Activated naive CD4-positive, alpha-beta T cell treated with anti-CD3 and anti-CD28 coated beads, Interleukin-2, amount 50 U/mL, for 24 hours (primary cell): ENCODE results near the gene ANXA10.
"Not testable (repeated sequence)": the region's sequence is repeated elsewhere in the genome, so short reads cannot be mapped to it uniquely, and the experiment has no call there.

ENCODE experiments used
- H3K27ac Mint-ChIP-seq: one replicate; pipeline ENCODE4 v1.8.0; 2021; ENCODE audit warnings: mild to moderate bottlenecking, mixed read lengths
- H3K27me3 Mint-ChIP-seq: one replicate; pipeline ENCODE4 v1.8.0; 2021; ENCODE audit warnings: mixed read lengths
- H3K36me3 Mint-ChIP-seq: one replicate; pipeline ENCODE4 v1.8.0; 2021; ENCODE audit warnings: mixed read lengths
- H3K4me1 Mint-ChIP-seq: one replicate; pipeline ENCODE4 v1.8.0; 2021; ENCODE audit warnings: mixed read lengths
- H3K4me3 Mint-ChIP-seq: one replicate; pipeline ENCODE4 v1.8.0; 2021; ENCODE audit warnings: mild to moderate bottlenecking, mixed read lengths
- H3K9me3 Mint-ChIP-seq: one replicate; pipeline ENCODE4 v1.8.0; 2021; ENCODE audit warnings: mixed read lengths

ANXA10 gene

DNA sequence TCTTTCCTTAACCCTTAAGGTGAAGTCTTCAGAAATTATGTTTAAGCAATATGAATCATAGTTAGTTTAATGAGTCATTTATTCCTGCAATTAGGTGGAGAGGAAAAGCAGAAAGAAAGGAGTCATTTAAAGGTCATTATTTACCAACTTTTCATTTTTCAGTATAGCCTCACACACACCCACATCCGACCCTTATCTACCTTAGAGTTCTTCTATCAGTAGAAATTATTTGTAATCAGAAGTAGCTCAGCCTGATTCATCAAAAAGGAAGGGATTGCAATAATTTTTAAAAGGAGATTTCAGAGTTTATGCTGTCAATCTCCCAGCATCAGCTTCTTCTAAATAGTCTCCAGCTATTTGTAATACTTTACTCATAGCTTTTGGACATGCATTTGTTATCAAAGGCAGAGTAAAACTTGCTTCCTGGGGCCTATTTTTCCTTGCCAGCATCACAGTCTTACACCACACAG lies 5.9 kb downstream of the ANXA10 start:
- no peaks in the 10 kb centered on the region for H3K4me1 Mint-ChIP-seq
- H3K4me3 Mint-ChIP-seq = no peak overlapping the region
- no peaks in the 10 kb centered on the region for H3K27me3 Mint-ChIP-seq
- H3K27ac Mint-ChIP-seq = no peak overlapping the region
- no peaks in the 10 kb centered on the region for H3K9me3 Mint-ChIP-seq
- H3K36me3 Mint-ChIP-seq = no peaks in the 10 kb centered on the region

- no peaks in the 10 kb centered on the region for H3K27me3 Mint-ChIP-seq
- no peaks in the 10 kb centered on the region for H3K4me1 Mint-ChIP-seq
- no peaks in the 10 kb centered on the region for H3K9me3 Mint-ChIP-seq
- no peak overlapping the region for H3K4me3 Mint-ChIP-seq
- H3K27ac Mint-ChIP-seq = no peak overlapping the region
- no peaks in the 10 kb centered on the region for H3K36me3 Mint-ChIP-seq
These were observed 6.9 kb downstream of the ANXA10 start for GRCh38 chr4:168099195-168099594.

GRCh38 chr4:168101026-168101425 lies 8.7 kb downstream of the ANXA10 start:
- no peaks in the 10 kb centered on the region for H3K9me3 Mint-ChIP-seq
- no peak overlapping the region for H3K27ac Mint-ChIP-seq
- H3K36me3 Mint-ChIP-seq = no peaks in the 10 kb centered on the region
- no peaks in the 10 kb centered on the region for H3K27me3 Mint-ChIP-seq
- H3K4me3 Mint-ChIP-seq = no peak overlapping the region
- H3K4me1 Mint-ChIP-seq = no peaks in the 10 kb centered on the region

DNA sequence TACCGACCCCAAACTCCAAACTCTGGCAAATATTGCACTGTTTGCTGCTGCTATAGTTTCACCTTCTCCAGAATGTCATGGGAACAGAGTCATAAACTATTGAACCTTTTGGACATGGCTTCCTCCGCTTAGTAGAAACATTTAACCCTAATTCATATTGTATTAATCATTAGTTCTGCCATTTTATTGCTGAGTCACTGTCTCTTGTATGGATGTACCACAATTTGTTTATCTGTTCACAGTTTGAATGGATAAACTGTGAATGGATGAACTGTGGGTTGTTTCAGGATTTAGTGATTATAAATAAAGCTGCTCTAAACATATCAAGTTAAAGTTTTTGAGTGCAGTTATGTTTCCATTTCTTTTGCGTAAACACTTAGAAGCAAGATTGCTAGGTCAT lies 10.1 kb downstream of the ANXA10 start:
- Mint-ChIP-seq H3K4me1 (no peaks in the 10 kb centered on the region), H3K27ac (no peak overlapping the region), H3K4me3 (no peak overlapping the region), H3K27me3 (no peaks in the 10 kb centered on the region), H3K36me3 (no peaks in the 10 kb centered on the region), H3K9me3 (no peaks in the 10 kb centered on the region)

GRCh38 chr4:168109527-168109926 lies 17.2 kb downstream of the ANXA10 start:
- Mint-ChIP-seq H3K36me3 (no peaks in the 10 kb centered on the region), H3K4me3 (no peak overlapping the region), H3K4me1 (no peaks in the 10 kb centered on the region), H3K9me3 (no peaks in the 10 kb centered on the region), H3K27me3 (no peaks in the 10 kb centered on the region), H3K27ac (no peak overlapping the region)

DNA sequence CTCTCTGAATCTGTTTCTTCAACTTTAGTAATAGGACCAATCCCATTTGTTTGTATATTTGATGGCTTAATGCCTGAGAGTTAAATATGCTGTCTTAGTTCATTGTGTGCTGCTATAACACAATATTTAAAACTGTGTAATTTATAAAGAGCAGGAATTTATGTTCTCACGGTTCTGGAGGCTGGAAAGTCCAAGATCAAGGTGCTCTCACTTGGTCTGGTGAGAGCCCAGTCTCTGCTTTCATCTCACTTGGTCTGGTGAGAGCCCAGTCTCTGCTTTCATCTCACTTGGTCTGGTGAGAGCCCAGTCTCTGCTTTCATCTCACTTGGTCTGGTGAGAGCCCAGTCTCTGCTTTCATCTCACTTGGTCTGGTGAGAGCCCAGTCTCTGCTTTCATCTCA lies 20.7 kb downstream of the ANXA10 start:
- H3K27ac Mint-ChIP-seq, H3K9me3 Mint-ChIP-seq, H3K4me1 Mint-ChIP-seq, H3K36me3 Mint-ChIP-seq, H3K4me3 Mint-ChIP-seq, H3K27me3 Mint-ChIP-seq: not testable (repeated sequence)

DNA sequence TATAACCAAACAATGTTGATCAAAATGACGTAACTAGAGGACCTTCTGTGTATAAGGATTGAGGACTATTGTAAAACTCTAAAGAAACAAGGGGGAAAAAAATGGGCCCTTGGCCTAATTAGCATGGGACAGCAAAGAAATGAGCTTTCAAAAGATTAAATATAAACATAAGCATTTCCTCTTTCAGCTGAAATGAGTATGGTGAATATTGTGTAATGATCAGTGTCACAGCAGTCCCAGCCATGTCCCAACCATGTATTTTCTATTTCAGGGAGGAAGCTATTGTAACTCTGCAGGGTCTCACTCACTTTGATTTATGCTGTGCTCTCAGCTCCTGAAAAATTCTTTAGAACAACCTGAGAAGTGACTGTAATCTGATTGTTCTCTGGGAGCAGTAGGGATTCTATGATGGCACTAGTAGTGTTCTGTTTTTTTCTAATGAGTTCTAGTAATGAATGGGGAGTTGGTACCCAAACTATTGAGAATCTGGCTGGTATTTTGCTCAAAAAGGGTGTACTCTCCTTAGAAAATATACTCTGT lies 25.8 kb downstream of the ANXA10 start:
- Mint-ChIP-seq H3K4me3 (no peak overlapping the region), H3K4me1 (no peaks in the 10 kb centered on the region), H3K9me3 (no peaks in the 10 kb centered on the region), H3K27ac (no peak overlapping the region), H3K36me3 (no peaks in the 10 kb centered on the region), H3K27me3 (peaks cover 3% of the 10 kb centered on the region)

GRCh38 chr4:168119100-168119499 lies 26.8 kb downstream of the ANXA10 start:
- peaks cover 3% of the 10 kb centered on the region for H3K27me3 Mint-ChIP-seq
- H3K4me1 Mint-ChIP-seq = no peaks in the 10 kb centered on the region
- no peaks in the 10 kb centered on the region for H3K36me3 Mint-ChIP-seq
- H3K4me3 Mint-ChIP-seq = no peak overlapping the region
- H3K9me3 Mint-ChIP-seq = no peaks in the 10 kb centered on the region
- no peak overlapping the region for H3K27ac Mint-ChIP-seq

DNA sequence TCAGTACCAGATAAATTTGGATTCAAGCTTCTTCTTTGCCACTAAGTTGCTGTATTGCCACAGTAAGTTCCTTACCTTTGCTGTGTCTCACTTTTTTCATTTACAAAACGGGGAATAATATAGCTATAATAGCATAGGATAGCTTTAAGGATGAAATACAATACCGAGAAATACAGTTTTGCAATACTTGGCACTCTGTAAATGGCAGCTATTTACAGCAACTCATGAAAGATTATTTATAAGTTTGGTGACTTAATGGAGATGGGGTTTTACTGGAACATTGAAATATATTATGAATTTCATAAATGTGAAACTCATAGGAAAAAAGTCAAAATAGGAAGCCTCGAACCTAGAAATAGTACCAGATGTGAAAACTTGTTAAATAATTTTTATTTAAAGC lies 27.6 kb downstream of the ANXA10 start:
- Mint-ChIP-seq H3K27me3 (peaks cover 3% of the 10 kb centered on the region), H3K4me1 (no peaks in the 10 kb centered on the region), H3K4me3 (no peak overlapping the region), H3K27ac (no peak overlapping the region), H3K36me3 (no peaks in the 10 kb centered on the region), H3K9me3 (no peaks in the 10 kb centered on the region)

- Mint-ChIP-seq H3K27me3 (peaks cover 2% of the 10 kb centered on the region), H3K36me3 (no peaks in the 10 kb centered on the region), H3K4me3 (no peak overlapping the region), H3K27ac (no peak overlapping the region), H3K9me3 (no peaks in the 10 kb centered on the region), H3K4me1 (no peaks in the 10 kb centered on the region)
These were observed 28.5 kb downstream of the ANXA10 start for GRCh38 chr4:168120811-168121210.

DNA sequence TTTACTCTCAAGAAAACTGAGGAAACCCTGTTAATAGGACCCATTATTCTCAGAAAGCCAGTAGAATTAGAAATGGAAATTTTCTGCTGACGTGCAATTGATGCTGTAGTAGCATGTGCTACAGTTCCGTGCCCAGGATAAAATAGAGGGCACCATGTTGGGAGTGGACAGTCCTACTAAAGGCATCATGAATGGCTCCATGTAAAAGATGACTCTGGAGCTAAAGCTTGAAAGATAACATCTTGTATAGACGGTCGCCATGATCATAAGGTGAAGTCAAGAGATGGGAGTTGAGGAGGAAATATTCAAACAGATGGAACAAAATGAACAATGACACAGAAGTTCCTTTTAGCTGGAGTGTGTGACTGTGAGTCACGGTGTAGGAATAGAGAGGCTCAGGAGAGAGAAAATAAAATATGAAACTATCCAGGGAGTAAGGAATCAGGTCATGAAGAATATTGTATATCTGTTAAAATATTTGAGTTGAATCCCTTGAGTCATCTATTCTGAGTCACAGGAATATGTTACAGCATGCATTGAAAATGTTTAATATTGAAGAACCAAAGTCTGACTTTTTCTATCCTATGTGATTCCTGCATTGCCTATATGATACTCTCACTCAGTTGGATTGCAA lies 31.8 kb downstream of the ANXA10 start:
- H3K4me1 Mint-ChIP-seq = no peaks in the 10 kb centered on the region
- H3K27me3 Mint-ChIP-seq = no peaks in the 10 kb centered on the region
- no peaks in the 10 kb centered on the region for H3K36me3 Mint-ChIP-seq
- no peaks in the 10 kb centered on the region for H3K9me3 Mint-ChIP-seq
- no peak overlapping the region for H3K27ac Mint-ChIP-seq
- H3K4me3 Mint-ChIP-seq = no peak overlapping the region

- H3K27ac Mint-ChIP-seq = no peak overlapping the region
- H3K4me1 Mint-ChIP-seq = no peaks in the 10 kb centered on the region
- no peaks in the 10 kb centered on the region for H3K9me3 Mint-ChIP-seq
- H3K27me3 Mint-ChIP-seq = peaks cover 3% of the 10 kb centered on the region
- H3K36me3 Mint-ChIP-seq = no peaks in the 10 kb centered on the region
- no peak overlapping the region for H3K4me3 Mint-ChIP-seq
These were observed 34.6 kb downstream of the ANXA10 start for GRCh38 chr4:168126952-168127351.

GRCh38 chr4:168128601-168129000 lies 36.3 kb downstream of the ANXA10 start:
- H3K27me3 Mint-ChIP-seq = peaks cover 7% of the 10 kb centered on the region
- no peak overlapping the region for H3K4me3 Mint-ChIP-seq
- no peaks in the 10 kb centered on the region for H3K36me3 Mint-ChIP-seq
- no peak overlapping the region for H3K27ac Mint-ChIP-seq
- H3K4me1 Mint-ChIP-seq = no peaks in the 10 kb centered on the region
- H3K9me3 Mint-ChIP-seq = no peaks in the 10 kb centered on the region

DNA sequence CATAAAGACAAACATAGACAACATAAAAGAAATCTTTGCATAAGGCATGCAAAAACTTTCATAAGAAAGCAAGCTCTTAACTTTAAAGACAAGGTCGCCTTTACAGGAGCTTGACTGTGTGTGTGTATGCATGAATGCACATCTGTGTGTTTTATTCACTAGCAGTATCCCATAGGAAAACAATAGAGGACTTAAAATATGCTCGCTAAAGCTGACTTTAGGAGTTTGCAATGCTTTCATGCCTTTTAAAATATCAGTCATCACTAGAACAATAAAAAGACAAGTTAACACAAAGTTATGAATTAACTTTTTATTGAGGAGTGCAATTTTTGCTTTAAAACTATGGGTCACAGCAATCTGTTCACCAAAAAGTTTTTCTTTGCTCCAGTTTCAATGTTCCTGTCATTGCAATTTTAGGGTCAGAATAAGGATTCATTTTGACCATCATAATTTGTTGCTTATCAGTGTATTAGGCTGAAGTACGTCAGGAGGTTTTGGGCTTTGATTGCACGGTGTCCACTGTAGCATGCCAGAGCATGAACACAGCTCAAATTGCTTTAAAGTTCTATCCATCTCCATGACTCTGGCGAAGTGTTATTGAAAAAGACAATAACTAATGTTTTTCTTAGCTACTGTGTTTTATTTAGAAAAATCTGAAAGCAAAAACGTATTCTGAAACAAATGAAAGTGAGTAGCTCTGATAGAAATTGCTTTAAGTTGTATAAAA lies 36.9 kb downstream of the ANXA10 start:
- H3K27ac Mint-ChIP-seq = no peak overlapping the region
- H3K27me3 Mint-ChIP-seq = peaks cover 7% of the 10 kb centered on the region
- H3K4me1 Mint-ChIP-seq = no peaks in the 10 kb centered on the region
- no peaks in the 10 kb centered on the region for H3K36me3 Mint-ChIP-seq
- H3K4me3 Mint-ChIP-seq = no peak overlapping the region
- no peaks in the 10 kb centered on the region for H3K9me3 Mint-ChIP-seq

DNA sequence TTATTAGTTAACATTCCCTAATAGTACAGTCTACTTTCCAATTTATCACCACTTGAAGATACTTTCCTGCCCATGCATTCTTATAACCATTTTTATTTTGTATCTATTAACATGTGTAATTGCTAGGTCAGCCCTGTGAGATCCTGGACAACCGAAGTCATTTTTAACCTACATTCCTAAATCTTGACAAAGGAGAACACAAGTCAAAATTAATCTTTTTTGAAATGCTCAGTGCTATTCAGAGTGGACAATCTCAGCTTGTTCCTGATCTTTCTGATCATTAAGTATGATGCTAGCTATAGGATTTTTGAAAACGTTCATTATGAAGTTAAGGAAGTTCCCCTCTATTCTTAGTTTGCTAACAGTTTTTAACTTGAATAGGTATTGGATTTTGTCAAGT lies 37.5 kb downstream of the ANXA10 start:
- Mint-ChIP-seq H3K27ac (no peak overlapping the region), H3K9me3 (no peaks in the 10 kb centered on the region), H3K4me1 (no peaks in the 10 kb centered on the region), H3K36me3 (no peaks in the 10 kb centered on the region), H3K27me3 (peaks cover 7% of the 10 kb centered on the region), H3K4me3 (no peak overlapping the region)

DNA sequence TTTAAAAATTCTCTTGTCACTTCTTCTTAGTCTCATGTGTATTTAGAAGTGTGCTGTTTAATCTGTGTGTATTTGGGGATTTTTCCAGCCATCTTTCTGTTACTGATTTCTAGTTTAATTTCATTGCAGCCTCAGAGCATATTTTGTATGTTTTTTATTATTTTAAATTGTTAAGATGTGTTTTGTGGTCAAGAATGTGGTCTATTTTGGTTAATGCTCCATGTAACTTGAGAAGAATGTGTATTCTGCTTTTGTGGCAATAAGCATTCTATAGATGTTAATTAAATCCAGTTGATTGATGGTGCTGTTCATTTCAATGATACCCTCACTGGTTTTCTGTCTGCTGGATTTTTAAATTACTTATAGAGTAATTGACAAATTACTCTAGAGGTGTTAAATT lies 38.9 kb downstream of the ANXA10 start:
- Mint-ChIP-seq H3K27me3 (peaks cover 7% of the 10 kb centered on the region), H3K9me3 (no peaks in the 10 kb centered on the region), H3K36me3 (no peaks in the 10 kb centered on the region), H3K27ac (no peak overlapping the region), H3K4me1 (no peaks in the 10 kb centered on the region), H3K4me3 (no peak overlapping the region)
